ENCODE measurements around the gene TMEM171.

TMEM171 gene

DNA sequence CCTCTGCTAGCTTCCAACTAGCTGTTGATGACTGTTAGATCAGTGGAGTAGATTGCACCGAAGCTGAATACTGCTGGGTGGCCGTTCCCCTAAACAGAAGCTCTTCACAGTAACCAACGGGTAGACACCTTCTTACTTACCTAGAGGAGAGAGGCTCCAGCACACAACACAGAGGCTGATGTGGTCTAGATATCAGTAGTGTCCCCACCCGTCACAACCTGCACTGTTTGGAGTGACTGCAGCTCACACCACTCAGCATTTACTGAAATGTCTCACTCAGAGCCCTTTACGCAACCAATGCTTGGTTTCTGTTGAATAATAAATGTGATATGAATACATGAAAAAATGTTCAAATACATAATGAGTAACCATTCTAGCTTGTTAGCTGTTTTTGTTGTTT is 57.9 kb downstream of the TMEM171 start:
- Mint-ChIP-seq H3K9me3 (no peaks in the 10 kb centered on the region), H3K36me3 (ENCODE audit: low read depth) (no peaks in the 10 kb centered on the region), H3K4me1 (ENCODE audit: low read depth) (no peaks in the 10 kb centered on the region), H3K27ac (no peak overlapping the region), H3K27me3 (ENCODE audit: low read depth) (peaks cover 53% of the 10 kb centered on the region), H3K4me3 (no peak overlapping the region)

- Mint-ChIP-seq H3K4me3 (no peak overlapping the region), H3K9me3 (peaks cover 4% of the 10 kb centered on the region), H3K36me3 (ENCODE audit: low read depth) (no peaks in the 10 kb centered on the region), H3K27me3 (ENCODE audit: low read depth) (peaks cover 50% of the 10 kb centered on the region), H3K4me1 (ENCODE audit: low read depth) (no peaks in the 10 kb centered on the region), H3K27ac (no peak overlapping the region)
Observed at GRCh38 chr5:73179730-73180129, 59.4 kb downstream of the TMEM171 start.

DNA sequence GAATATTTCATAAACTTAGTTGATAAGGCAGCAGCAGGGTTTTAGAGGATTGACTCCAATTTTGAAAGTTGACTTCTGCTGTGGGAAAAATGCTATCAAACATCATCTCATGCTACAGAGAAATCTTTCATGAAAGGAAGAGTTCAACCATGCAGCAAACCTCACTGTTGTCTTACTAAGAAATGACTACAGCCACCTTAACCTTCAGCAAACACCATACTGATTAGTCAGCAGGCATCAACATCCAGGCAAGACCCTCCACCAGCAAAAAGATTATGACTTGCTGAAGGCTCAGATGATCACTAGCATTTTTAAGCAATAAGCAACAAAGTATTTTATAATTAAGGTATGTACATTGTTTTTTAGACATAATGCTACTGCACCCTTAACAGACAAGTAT is 60.2 kb downstream of the TMEM171 start:
- peaks cover 4% of the 10 kb centered on the region for H3K9me3 Mint-ChIP-seq
- H3K4me3 Mint-ChIP-seq, result no peak overlapping the region
- no peaks in the 10 kb centered on the region for H3K36me3 Mint-ChIP-seq (ENCODE audit: low read depth)
- peaks cover 44% of the 10 kb centered on the region for H3K27me3 Mint-ChIP-seq (ENCODE audit: low read depth)
- H3K4me1 Mint-ChIP-seq (ENCODE audit: low read depth), result no peaks in the 10 kb centered on the region
- no peak overlapping the region for H3K27ac Mint-ChIP-seq
